Body of pancreas (tissue), 4 donors: ENCODE data around the gene CRYM.

Source experiments
- CTCF ChIP-seq, 7 experiments: fragments of 450-650 bp in 4 of 7; fragments of 200-600 bp in 3 of 7; sonication (generic) in 3 of 7; IDR thresholded peaks; one replicate each; pipeline ENCODE4 v1.5.1; 2016 to 2019; ENCODE audit warnings: antibody characterized with exemption in 7 of 7
- POLR2A ChIP-seq, 3 donors: fragments of 450-650 bp; IDR thresholded peaks; one replicate each; pipeline ENCODE4 v1.6.1; 2016; ENCODE audit warnings: antibody characterized with exemption in 3 of 3, mild to moderate bottlenecking in 2 of 3

GRCh38 chr16:21242756-21243155, 35.3 kb downstream of the CRYM start:
- no peak for TF ChIP-seq CTCF (IDR thresholded peaks at IDR 0.05)
- TF ChIP-seq POLR2A (IDR thresholded peaks at IDR 0.05), result no peak
